HEK293 (cell line): ENCODE measurements around the gene ADIRF.

Source experiments
- CTCF ChIA-PET: fragments of 350-600 bp; formaldehyde crosslinking; extraction: SDS; loops from one replicate; lab custom pipeline; 2021; ENCODE audit warnings: antibody characterized with exemption; lab: Yijun Ruan, JAX
- POLR2A ChIA-PET: fragments of 300-600 bp; formaldehyde crosslinking; extraction: SDS; loops from one replicate; lab custom pipeline; 2020; ENCODE audit warnings: antibody characterized with exemption, inconsistent platforms; lab: Yijun Ruan, JAX
- H3K27ac ChIP-seq: fragments of 200-500 bp; sonication (Bioruptor generic); 2 replicates; pipeline ENCODE4 v1.5.1; 2014; ENCODE audit warnings: low read depth, low read length, control low read depth, inconsistent platforms; ENCODE audit errors: extremely low read depth
- H3K36me3 ChIP-seq, 2 experiments: fragments of 200-500 bp in 1 of 2; sonication (Bioruptor generic) in 1 of 2; 1 replicate in 1 of 2; 2 replicates in 1 of 2; pipeline ENCODE4 v1.5.1; 2014 to 2017; ENCODE audit warnings: inconsistent platforms in 2 of 2, low read length in 2 of 2; ENCODE audit not compliant: control insufficient read depth in 2 of 2, insufficient read depth in 1 of 2
- H3K4me1 ChIP-seq: fragments of 200-500 bp; sonication (Bioruptor generic); 2 replicates; pipeline ENCODE4 v1.5.1; 2014; ENCODE audit warnings: mild to moderate bottlenecking, low read length, inconsistent platforms; ENCODE audit not compliant: control insufficient read depth, insufficient read depth
- H3K4me3 ChIP-seq: 2 replicates; pipeline ENCODE4 v1.5.1; 2011; ENCODE audit warnings: low read depth, mild to moderate bottlenecking, control low read depth, low read length, moderate library complexity
- H3K9me3 ChIP-seq: fragments of 200-500 bp; sonication (Bioruptor generic); 2 replicates; pipeline ENCODE4 v1.5.1; 2014; ENCODE audit warnings: low read depth, low read length, inconsistent platforms; ENCODE audit not compliant: control insufficient read depth, insufficient read depth
- BCL11B ChIP-seq: fragments of 450-650 bp; formaldehyde crosslinking; IDR thresholded peaks from 2 replicates; pipeline ENCODE4 v1.5.1; 2016; ENCODE audit warnings: low read depth, missing biosample characterization, missing genetic modification characterization
- GLIS2 ChIP-seq: fragments of 450-650 bp; formaldehyde crosslinking; IDR thresholded peaks from 2 replicates; pipeline ENCODE4 v1.5.1; 2016; ENCODE audit warnings: missing biosample characterization, missing genetic modification characterization
- PRDM10 ChIP-seq: fragments of 450-650 bp; formaldehyde crosslinking; IDR thresholded peaks from 2 replicates; pipeline ENCODE4 v1.5.1; 2016; ENCODE audit warnings: missing biosample characterization, missing genetic modification characterization
- RBAK ChIP-seq: fragments of 450-650 bp; formaldehyde crosslinking; IDR thresholded peaks from 2 replicates; pipeline ENCODE4 v1.5.1; 2016; ENCODE audit warnings: missing biosample characterization, missing genetic modification characterization
- ZBTB6 ChIP-seq: fragments of 450-650 bp; formaldehyde crosslinking; IDR thresholded peaks from 2 replicates; pipeline ENCODE4 v1.5.1; 2017; ENCODE audit warnings: missing biosample characterization, missing genetic modification characterization
- ZFP41 ChIP-seq: fragments of 450-650 bp; formaldehyde crosslinking; IDR thresholded peaks from 2 replicates; pipeline ENCODE4 v1.5.1; 2016; ENCODE audit warnings: missing biosample characterization, missing genetic modification characterization, borderline replicate concordance
- ZIC2 ChIP-seq: fragments of 450-650 bp; formaldehyde crosslinking; IDR thresholded peaks from 2 replicates; pipeline ENCODE4 v1.5.1; 2016; ENCODE audit warnings: missing biosample characterization, missing genetic modification characterization
- ZNF157 ChIP-seq: fragments of 450-650 bp; formaldehyde crosslinking; IDR thresholded peaks from 2 replicates; pipeline ENCODE4 v1.5.1; 2016; ENCODE audit warnings: missing biosample characterization, missing genetic modification characterization
- ZNF2 ChIP-seq: fragments of 450-650 bp; formaldehyde crosslinking; IDR thresholded peaks from 2 replicates; pipeline ENCODE4 v1.5.1; 2016; ENCODE audit warnings: missing biosample characterization, missing genetic modification characterization
- ZNF37A ChIP-seq: fragments of 450-650 bp; IDR thresholded peaks from 2 replicates; pipeline ENCODE4 v1.5.1; 2018; ENCODE audit warnings: missing biosample characterization, missing genetic modification characterization
- ZNF768 ChIP-seq: fragments of 450-650 bp; formaldehyde crosslinking; IDR thresholded peaks from 2 replicates; pipeline ENCODE4 v1.5.1; 2018; ENCODE audit warnings: missing biosample characterization, mild to moderate bottlenecking, missing genetic modification characterization
- ZSCAN5A ChIP-seq: fragments of 450-650 bp; formaldehyde crosslinking; IDR thresholded peaks from 2 replicates; pipeline ENCODE4 v1.5.1; 2016; ENCODE audit warnings: missing biosample characterization, missing genetic modification characterization

The ADIRF gene

GRCh38 chr10:86955501-86956194, 12.6 kb upstream of the ADIRF start (continued):
- TF ChIP-seq ZBTB6 (tag by site-specific recombination) = no peak
- TF ChIP-seq, all 188 proteins: peak for 0

DNA sequence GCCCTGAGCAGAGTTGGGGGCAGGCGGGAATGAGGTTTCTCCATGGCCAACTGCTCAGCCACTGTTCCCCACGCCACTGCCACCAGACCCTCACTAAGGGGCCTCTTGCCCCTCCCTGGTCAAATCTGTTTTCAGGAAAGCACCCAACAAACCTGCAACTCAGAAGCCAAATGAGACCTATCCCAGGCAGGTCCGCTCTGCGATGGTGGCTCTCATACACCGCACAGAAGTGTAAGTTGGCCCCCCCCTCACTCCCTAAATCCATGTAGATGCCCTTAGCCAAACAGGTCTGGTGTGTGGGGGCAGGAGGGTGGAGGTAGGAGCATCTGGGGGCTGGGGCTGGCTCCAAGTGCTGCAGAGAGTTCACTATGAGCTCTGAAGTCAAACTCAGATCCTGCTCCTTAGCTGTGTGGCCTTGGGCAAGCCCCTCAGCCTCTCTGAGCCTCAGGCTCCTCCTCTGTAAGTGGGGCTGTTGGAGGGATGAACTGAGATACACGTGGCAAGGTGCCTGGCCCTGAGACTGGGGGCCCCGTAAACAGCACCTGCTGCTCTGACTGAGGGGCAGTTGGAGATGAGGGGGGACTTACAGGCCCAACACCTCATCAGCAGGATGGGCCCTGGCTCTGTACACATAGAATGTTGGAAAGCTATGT, 12.0 kb upstream of the ADIRF start:
- Histone ChIP-seq H3K4me1 (no peaks in the 10 kb centered on the region), H3K27ac (no peak overlapping the region), H3K9me3 (no peaks in the 10 kb centered on the region)
- CTCF ChIA-PET = interaction anchor here (0.7 to 3.8 kb wide), 3 partner anchors 18 to 268 kb away, joined by 4 to 21 read pairs (median 4); no protein-coding TSS in a partner anchor
- POLR2A ChIA-PET = interaction anchor here (0.6 kb wide), 1 partner anchor 8 kb away, joined by 3 read pairs; no protein-coding TSS in a partner anchor
- TF ChIP-seq BCL11B (tag by site-specific recombination) = no peak
- no peak for TF ChIP-seq PRDM10
- TF ChIP-seq ZNF37A = no peak
- TF ChIP-seq ZNF768 (tag by site-specific recombination) = peak; percentile 69; the same call in 1 of the 2 replicates
- no peak for TF ChIP-seq ZFP41 (tag by site-specific recombination)
- TF ChIP-seq, all 188 proteins: peak for 1
- H3K36me3 ChIP-seq = no peaks in the 10 kb centered on the region
- no peak overlapping the region for H3K4me3 ChIP-seq

DNA sequence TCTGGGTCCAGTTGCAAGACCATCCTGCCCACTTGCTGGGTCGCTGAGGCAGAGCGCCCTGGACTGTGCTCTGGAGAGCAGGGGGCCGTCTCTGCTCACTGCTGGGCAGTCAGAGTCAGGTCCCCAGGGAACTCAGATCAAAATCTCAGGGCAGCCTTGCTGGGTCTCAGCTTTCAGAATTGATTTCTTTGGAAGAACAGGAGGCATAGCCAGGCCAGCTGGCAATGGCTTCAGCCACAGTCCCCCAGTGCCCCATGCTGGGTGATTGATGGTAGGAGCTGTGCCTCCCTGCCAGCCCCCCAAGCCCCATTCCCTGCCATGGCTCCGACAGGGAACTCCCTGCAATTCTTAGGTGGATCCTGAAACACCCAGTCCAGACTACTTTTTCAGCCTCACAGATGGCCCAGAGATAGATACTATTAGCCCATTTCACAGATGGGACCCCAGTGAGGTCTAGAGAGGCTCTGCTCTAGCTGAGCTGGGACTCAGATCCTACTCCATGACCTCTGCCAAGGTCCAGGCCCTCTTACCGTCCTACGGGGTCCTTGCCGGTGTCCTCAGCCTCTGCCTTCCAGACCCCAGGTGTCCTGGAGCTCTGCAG, 11.3 kb upstream of the ADIRF start:
- ChIA-PET CTCF (interaction anchor here (0.7 to 3.8 kb wide), 3 partner anchors 19 to 268 kb away, joined by 4 to 21 read pairs (median 4); no protein-coding TSS in a partner anchor), POLR2A (interaction anchor here (0.6 kb wide), 1 partner anchor 9 kb away, joined by 3 read pairs; no protein-coding TSS in a partner anchor)
- no peaks in the 10 kb centered on the region for H3K4me1 ChIP-seq
- H3K9me3 ChIP-seq = no peaks in the 10 kb centered on the region
- TF ChIP-seq ZNF2 (tag by site-specific recombination) (no peak), RBAK (tag by site-specific recombination) (no peak), ZIC2 (tag by site-specific recombination) (0 out of 2 replicates have a peak, but pooled peaks have one; percentile 12)
- TF ChIP-seq, all 188 proteins: peak for 1
- Histone ChIP-seq H3K27ac (no peak overlapping the region), H3K36me3 (no peaks in the 10 kb centered on the region), H3K4me3 (no peak overlapping the region)

GRCh38 chr10:86957471-86958115, 10.7 kb upstream of the ADIRF start, which contains the start of gene MMRN2:
TSS of gene MMRN2 (minus strand) at chr10:86957615. CDS start at chr10:86957541, 74 bp downstream.
- TF ChIP-seq ZNF157 (tag by site-specific recombination) = no peak
- 0 out of 2 replicates have a peak, but pooled peaks have one; percentile 26 for TF ChIP-seq GLIS2 (tag by site-specific recombination)
- TF ChIP-seq ZSCAN5A = no peak
- Histone ChIP-seq H3K27ac (no peak within 1 kb of the TSS), H3K4me3 (no peak within 1 kb of the TSS), H3K4me1 (no peaks in the 10 kb centered on the region), H3K9me3 (no peaks in the 10 kb centered on the region), H3K36me3 (no peaks in the 10 kb centered on the region)
- ChIA-PET POLR2A (no interaction called here), CTCF (interaction anchor here (1.3 to 3.8 kb wide), 2 partner anchors 20 to 269 kb away, joined by 4 to 21 read pairs; no protein-coding TSS in a partner anchor)
